GM18858 (cell line): ENCODE data around the gene PPP1R3C.

Experiments used
- ATAC-seq: cut with Tn5 transposase; IDR thresholded peaks from one replicate; pipeline ENCODE4 v1.9.1; 2021; ENCODE audit not compliant: unreplicated experiment

PPP1R3C gene

GRCh38 chr10:91632671-91633550, at the start of gene PPP1R3C:
PPP1R3C (minus strand) TSS chr10:91633071; CDS start chr10:91632969, 102 bp downstream.
- ATAC-seq: peak; percentile 54

GRCh38 chr10:91681361-91682276, 48.7 kb upstream of the PPP1R3C start:
- no peak for ATAC-seq

- no peak for ATAC-seq
Measured at GRCh38 chr10:91680487-91680886, 47.6 kb upstream of the PPP1R3C start.

GRCh38 chr10:91679296-91679695, 46.4 kb upstream of the PPP1R3C start:
- no peak for ATAC-seq

- ATAC-seq: no peak
Measured at GRCh38 chr10:91677911-91678310, 45.0 kb upstream of the PPP1R3C start.

- ATAC-seq: no peak
Measured at GRCh38 chr10:91672021-91672608, 39.2 kb upstream of the PPP1R3C start.

GRCh38 chr10:91668913-91669312, 36.0 kb upstream of the PPP1R3C start:
- no peak for ATAC-seq

- no peak for ATAC-seq
Measured at GRCh38 chr10:91665842-91666241, 33.0 kb upstream of the PPP1R3C start.

GRCh38 chr10:91664426-91664825, 31.6 kb upstream of the PPP1R3C start:
- ATAC-seq: no peak

- ATAC-seq: no peak
Measured at GRCh38 chr10:91662993-91663392, 30.1 kb upstream of the PPP1R3C start.

- no peak for ATAC-seq
Measured at GRCh38 chr10:91653219-91653870, 20.5 kb upstream of the PPP1R3C start.

- no peak for ATAC-seq
Measured at GRCh38 chr10:91652364-91652763, 19.5 kb upstream of the PPP1R3C start.

- no peak for ATAC-seq
Measured at GRCh38 chr10:91643700-91644099, 10.8 kb upstream of the PPP1R3C start.

GRCh38 chr10:91642831-91643692, 10.2 kb upstream of the PPP1R3C start:
- ATAC-seq: no peak

- no peak for ATAC-seq
Measured at GRCh38 chr10:91636892-91637291, 4.0 kb upstream of the PPP1R3C start.

GRCh38 chr10:91635401-91636400, 2.8 kb upstream of the PPP1R3C start:
- no peak for ATAC-seq

- ATAC-seq: no peak
Measured at GRCh38 chr10:91634898-91635297, 2.0 kb upstream of the PPP1R3C start.

- no peak for ATAC-seq
Measured at GRCh38 chr10:91634246-91634645, 1.4 kb upstream of the PPP1R3C start.

- no peak for ATAC-seq
Measured at GRCh38 chr10:91630625-91631024, 2.2 kb downstream of the PPP1R3C start.
